Fibroblast of skin of right biceps (primary cell): ENCODE data around the gene FCMR.

Source experiments
- DNase-seq: peaks from one replicate; pipeline ENCODE4 v3.0.0-alpha.2; 2013

FCMR gene

GRCh38 chr1:206921772-206922265 is at the start of gene FCMR:
FCMR (minus strand) TSS chr1:206921941; CDS start chr1:206921854, 87 bp downstream.
- DNase-seq: no peak

DNA sequence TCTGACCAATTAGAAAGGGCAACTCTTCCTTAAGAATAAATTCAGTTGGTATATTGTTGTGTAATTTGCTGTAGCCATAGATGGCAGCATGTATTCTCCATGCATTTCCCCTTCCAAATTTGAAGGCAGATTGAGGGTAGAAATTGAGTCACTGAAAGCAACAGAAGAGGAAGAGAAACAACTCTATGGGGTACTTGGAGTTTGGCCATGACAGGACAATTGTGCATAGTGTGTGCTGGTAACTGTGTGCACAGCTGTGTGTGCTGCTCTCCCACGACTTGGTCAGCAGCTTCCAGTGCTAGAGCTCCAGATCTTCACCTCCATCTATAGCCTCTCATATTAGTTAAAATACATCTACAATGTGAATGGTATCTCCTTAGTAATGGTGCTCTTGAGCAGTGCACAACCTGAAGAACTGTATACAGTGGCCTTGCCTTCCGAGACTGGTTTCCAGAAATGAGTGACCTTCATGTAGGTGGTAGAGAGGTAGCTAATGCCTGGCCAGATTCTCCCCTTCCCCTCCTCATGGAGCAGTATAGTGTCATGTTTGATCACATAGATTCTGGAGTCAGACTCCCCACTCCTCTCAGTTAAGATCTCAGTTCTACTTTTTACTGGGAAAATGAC is 49.4 kb upstream of the FCMR start:
- no peak for DNase-seq

DNA sequence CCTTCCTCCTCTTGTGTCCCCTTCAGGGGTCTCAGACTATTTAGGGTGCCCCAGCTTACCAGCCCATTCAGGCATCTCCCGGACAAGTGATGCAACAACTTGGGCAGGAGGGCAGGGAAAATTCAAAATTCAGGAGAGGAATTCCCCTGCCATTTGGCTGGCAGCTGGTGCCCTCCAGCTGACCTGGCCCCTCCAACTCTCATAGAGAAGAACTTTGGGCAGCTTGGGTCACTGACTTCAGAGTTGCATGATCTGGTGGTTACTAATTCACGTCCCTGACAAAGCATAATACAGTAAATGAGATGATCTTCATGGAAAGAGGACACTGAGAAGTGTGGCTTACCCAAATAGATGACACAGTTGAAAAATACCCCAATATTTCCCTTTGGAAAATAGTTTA is 48.7 kb upstream of the FCMR start, which contains the start of gene FCAMR:
Gene FCAMR (minus strand): TSS at position 15 of the 400 bp plus-strand sequence. CDS start 335 bp downstream, outside the sequence.
- no peak for DNase-seq

GRCh38 chr1:206969090-206969489 is 47.3 kb upstream of the FCMR start:
- no peak for DNase-seq

DNA sequence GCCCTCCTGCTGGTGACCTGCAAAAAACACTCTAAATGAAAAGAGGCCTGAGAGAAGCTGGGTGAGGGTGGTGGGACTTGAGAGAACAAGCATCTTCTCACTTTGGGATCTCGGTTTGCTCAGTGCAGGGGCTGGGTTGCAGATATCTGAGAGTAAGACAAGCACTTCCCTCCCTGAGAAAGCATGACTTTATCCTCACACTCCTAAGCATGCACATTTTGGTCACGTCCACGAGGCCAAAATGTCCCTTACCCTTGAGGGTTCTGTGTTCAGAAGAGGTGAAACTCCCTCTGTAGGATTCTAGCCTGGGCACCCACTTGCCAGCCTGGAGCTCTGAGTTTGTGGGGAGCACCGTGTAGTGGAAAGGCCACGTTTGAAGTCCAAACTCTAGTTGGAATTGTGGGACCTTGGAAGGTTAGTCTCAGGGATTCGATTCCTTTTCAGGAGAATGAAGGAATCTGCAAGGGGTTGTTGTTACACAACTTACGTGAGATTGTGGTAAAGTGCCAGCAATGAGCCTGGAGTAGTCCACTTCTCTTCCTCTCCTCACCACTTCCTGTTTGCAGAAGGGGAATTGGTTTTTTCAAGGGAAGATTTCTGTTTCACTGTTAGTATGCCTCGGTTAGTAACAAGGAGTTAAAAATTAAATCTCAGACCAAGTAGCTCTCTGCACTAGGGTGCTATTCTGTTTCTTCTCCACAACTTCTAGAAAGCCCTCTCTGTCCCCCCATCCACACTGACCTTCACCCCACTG is 45.5 kb upstream of the FCMR start:
- DNase-seq: peak; percentile 39

DNA sequence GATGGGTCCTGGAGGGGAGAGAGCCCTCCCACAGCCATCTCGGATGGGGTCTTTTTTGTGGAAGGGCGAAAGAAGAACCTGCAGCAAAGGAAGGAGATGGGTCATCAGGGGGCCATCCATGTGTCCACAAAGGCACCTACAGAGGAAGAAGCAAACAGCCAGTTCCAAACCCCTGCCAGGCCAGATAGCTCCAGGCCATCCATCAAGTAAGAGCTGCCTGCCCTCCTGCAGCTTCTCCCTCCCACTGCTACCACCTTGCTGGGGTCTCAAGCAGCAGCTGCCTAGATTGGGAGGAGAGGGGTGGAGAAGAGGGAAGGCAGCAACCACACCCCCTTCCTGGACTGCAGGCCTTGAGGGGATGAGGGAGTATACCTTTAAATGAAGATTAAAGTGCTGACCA is 44.0 kb upstream of the FCMR start:
- no peak for DNase-seq

- DNase-seq: no peak
Observed at GRCh38 chr1:206963740-206964139, 42.0 kb upstream of the FCMR start.

GRCh38 chr1:206963119-206963712 is 41.5 kb upstream of the FCMR start:
- DNase-seq: peak; percentile 33

DNA sequence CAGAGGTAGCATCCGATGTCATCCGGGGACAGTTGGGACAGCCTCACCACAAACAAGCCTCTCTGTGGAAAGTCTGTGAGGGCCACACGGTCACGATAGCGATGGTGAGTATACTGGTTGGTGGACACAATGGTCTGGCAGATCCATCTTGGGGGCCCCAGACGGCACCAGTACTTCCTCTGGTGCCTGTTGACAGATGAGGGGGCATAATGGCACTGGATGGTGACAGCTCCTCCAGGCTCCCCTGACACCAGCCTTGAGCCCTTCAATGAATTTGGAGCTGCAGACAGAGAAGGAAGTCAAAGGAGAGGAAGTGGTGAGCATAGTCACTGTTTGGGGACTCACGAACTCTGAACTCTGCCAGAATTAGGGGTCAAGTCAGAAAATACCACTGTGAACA is 40.5 kb upstream of the FCMR start:
- no peak for DNase-seq

- DNase-seq: no peak
Observed at GRCh38 chr1:206961668-206962067, 39.9 kb upstream of the FCMR start.

DNA sequence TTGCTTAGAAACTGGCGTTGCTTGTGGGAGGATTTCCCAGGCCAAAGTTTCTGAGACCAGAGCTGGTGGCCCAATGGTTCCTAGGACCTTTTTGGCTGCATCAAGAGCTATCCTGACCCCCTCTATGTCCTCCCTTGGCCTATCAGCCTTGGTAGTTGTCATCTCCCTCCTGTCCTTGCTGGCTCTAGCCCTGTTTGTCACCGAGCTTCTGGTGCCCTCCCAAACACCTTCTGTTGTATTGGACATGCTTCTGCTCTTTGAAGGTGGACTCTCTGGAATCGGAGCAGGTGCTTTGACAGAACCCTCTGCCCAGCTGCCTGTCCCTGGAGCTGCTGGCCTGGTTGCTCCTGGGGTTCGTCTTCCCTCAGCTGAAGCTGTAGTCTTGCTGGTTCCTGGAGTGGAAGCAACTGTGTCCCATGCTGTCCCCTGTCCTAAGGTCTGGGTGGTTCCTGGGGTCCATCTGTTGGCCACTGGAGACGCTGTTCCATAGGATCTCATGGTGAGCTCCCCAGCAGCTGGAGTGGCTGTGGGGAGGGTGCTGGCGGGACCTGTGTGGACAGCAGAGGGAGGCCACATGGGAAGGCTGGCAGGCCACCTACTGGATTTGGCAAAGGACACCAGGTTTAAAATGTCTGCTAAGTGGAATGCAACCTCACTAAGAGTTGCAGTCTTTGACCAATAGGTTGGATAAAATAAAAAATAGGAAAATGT is 39.1 kb upstream of the FCMR start:
- DNase-seq: no peak

DNA sequence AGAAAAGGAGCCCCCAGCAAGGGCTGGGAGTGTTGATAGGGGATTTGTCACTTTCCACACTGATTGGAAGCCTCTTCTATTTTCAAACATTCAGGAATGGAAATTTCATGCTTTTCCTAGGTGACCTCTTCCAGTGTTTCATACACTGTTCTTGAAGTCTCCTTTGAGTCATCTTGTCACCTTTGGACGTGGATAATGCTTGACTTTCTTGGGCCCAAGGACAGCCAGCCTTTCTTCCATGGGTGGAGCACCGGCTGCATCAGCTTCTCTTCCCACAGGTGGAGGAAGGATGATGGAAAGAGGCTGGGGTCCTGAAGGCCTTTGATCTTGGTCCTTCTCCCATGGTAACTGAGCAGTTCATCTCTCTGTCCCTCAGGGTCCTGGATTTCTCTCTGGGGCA is 36.4 kb upstream of the FCMR start:
- no peak for DNase-seq

- DNase-seq: no peak
Observed at GRCh38 chr1:206957639-206958038, 35.9 kb upstream of the FCMR start.

DNA sequence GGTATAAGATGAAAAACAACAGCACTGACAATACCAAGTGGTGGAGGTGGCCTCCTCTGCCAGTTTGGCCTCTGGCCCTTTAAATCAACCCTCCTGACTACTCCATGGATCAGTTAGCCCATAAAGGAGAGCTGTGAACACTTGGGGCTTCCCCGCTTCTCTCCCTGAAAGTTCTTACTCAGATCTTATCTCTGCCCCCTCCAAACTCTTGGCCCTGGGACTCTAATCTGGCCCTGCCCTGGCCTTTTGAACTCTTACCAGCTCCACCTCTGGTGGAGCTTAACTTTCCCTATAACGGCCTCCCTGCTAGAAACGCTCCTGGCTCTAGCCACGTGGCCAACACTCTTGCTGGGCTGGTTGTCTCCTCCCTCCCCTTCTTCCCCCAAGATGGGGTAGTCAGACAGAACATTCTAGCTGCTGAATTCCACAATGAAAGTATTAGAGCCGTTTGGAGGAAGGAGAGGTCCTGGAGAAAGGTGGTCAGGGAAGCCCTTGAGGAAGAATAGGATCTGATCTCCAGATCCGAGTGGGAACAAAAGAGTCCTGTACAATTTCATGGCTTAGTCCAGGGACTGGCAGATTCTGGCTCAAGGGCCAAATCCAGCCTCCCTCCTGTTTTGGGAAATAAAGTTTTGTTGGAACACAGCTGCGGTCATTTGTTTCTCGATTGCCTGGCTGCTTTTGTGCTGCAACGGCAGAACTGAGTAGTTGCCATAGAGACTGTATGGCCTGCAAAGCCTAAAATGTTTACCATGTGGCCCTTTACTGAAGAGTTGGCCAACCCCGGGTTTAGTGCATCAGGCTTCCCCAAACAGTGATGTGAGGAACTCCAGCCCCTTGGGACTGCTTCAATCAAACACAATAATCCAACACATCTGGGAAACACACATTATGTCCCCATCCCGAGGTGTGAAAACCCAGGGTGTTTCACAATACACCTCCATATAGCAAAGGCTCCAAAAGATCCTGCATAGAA is 34.0 kb upstream of the FCMR start:
- DNase-seq: peak; percentile 42

- DNase-seq: no peak
Observed at GRCh38 chr1:206954459-206955342, 33.0 kb upstream of the FCMR start.

DNA sequence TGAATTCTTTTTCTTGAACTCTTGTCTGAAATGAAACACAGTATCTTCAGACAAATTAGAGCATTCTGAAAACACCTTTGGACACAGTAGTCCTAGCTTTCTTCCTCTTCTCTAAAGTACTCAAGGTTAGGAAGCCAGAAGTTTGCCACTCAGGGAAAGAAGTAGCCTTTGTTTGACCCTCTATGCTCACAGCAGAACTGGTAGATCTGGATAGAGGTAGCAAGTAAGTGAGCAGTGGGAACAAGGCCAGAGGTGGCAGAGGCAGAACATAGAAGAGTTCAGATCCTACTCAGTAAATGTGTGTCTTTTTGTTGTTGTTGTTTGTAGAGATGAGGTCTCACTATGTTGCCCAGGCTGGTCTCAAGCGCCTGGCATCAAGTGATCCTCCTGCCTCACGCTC is 31.9 kb upstream of the FCMR start:
- DNase-seq: no peak

DNA sequence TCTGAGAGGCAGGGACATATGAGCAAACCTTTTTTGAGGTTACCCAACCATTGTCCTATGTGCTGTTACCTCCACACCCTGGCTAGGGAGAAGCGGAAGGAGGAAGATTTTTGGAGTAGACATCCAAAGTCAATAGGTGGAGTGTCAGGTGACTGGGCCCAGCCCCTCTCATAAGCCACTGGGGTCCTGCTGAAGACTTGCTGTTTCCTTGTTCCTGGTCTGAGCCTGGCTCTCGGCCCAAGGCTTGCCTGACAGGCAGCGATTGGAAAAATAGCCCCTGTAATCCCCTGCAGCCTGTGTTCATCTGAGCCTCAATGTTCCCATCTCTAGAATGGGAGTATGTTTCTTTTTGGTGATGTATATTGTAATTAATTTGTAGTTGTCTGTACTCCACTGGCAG is 31.4 kb upstream of the FCMR start:
- DNase-seq: no peak

- DNase-seq: no peak
Observed at GRCh38 chr1:206952171-206952570, 30.4 kb upstream of the FCMR start.

GRCh38 chr1:206951318-206952100 is 29.8 kb upstream of the FCMR start:
- no peak for DNase-seq

GRCh38 chr1:206949641-206950040 is 27.9 kb upstream of the FCMR start:
- DNase-seq: no peak
